ENCODE data around the gene PRKAG1.

DNA sequence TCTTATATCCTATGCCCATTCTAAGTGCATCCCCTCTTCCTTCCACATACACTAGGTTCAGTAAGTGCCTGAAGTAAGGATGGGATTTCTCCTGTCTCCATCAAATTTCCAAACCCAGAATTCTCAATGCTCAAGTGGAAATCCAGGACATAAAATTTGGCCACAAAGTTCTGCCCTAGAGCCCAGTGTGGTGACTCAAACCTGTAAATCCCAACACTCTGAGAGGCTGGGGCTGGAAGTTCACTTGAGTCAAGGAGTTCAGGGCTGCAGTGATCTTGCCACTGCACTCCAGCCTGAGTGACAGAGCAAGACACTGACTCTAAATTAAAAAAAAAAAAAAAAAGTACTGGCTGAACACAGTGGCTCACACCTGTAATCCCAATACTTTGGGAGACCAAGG is 56.8 kb downstream of the PRKAG1 start:
- TF ChIP-seq, protein P1, sequence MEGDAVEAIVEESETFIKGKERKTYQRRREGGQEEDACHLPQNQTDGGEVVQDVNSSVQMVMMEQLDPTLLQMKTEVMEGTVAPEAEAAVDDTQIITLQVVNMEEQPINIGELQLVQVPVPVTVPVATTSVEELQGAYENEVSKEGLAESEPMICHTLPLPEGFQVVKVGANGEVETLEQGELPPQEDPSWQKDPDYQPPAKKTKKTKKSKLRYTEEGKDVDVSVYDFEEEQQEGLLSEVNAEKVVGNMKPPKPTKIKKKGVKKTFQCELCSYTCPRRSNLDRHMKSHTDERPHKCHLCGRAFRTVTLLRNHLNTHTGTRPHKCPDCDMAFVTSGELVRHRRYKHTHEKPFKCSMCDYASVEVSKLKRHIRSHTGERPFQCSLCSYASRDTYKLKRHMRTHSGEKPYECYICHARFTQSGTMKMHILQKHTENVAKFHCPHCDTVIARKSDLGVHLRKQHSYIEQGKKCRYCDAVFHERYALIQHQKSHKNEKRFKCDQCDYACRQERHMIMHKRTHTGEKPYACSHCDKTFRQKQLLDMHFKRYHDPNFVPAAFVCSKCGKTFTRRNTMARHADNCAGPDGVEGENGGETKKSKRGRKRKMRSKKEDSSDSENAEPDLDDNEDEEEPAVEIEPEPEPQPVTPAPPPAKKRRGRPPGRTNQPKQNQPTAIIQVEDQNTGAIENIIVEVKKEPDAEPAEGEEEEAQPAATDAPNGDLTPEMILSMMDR (IDR thresholded peaks at IDR 0.05): no peak
- TF ChIP-seq POLR2A (IDR thresholded peaks at IDR 0.05): no peak

Measured in heart left ventricle (tissue), 13 donors.